Tibial nerve (tissue), 4 donors: ENCODE results near the gene MAP3K19.

Experiments used
- EP300 ChIP-seq, 2 donors: sonication (generic); formaldehyde crosslinking; IDR thresholded peaks; one replicate each; pipeline ENCODE4 v1.6.1; 2017; ENCODE audit warnings: antibody characterized with exemption in 2 of 2, mild to moderate bottlenecking in 1 of 2
- POLR2A ChIP-seq, 2 donors: fragments of 450-650 bp; IDR thresholded peaks; one replicate each; pipeline ENCODE4 v1.6.1; 2017; ENCODE audit warnings: antibody characterized with exemption in 2 of 2, mild to moderate bottlenecking in 2 of 2, moderate library complexity in 2 of 2
- TF ChIP-seq, protein P1 (sequence below), 5 experiments: fragments of 200-600 bp in 3 of 5; fragments of 450-650 bp in 2 of 5; sonication (generic) in 3 of 5; IDR thresholded peaks; one replicate each; pipeline ENCODE4 v1.5.1; 2016 to 2019; ENCODE audit warnings: antibody characterized with exemption in 5 of 5, mild to moderate bottlenecking in 3 of 5, moderate library complexity in 2 of 5

DNA sequence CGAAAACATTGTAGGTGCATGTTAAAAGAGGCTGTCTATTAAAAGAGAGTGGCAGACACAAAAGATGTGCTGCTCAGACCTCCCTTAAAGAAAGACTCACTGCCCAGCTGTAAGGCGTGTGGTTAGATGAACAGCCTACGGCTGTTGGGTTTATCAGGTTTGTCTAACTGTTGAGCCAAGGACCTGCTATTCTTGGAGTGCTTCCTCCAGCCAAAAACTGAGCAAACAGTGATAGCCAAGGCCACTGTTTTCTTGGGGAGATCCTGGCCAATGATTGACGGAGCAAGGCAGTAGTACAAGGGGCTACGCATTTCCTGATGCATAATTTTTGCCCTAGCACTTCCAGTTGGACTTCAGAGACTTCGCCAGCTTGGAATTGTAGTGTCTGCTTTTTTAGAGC, 3.4 kb upstream of the MAP3K19 start:
- TF ChIP-seq POLR2A (IDR thresholded peaks at IDR 0.05) (no peak), EP300 (IDR thresholded peaks at IDR 0.05) (no peak)
- TF ChIP-seq, protein P1, sequence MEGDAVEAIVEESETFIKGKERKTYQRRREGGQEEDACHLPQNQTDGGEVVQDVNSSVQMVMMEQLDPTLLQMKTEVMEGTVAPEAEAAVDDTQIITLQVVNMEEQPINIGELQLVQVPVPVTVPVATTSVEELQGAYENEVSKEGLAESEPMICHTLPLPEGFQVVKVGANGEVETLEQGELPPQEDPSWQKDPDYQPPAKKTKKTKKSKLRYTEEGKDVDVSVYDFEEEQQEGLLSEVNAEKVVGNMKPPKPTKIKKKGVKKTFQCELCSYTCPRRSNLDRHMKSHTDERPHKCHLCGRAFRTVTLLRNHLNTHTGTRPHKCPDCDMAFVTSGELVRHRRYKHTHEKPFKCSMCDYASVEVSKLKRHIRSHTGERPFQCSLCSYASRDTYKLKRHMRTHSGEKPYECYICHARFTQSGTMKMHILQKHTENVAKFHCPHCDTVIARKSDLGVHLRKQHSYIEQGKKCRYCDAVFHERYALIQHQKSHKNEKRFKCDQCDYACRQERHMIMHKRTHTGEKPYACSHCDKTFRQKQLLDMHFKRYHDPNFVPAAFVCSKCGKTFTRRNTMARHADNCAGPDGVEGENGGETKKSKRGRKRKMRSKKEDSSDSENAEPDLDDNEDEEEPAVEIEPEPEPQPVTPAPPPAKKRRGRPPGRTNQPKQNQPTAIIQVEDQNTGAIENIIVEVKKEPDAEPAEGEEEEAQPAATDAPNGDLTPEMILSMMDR (IDR thresholded peaks at IDR 0.05) = no peak
